Fibroblast of skin of right biceps (primary cell): ENCODE measurements around the gene C16orf92.
"Not testable (repeated sequence)": the region's sequence is repeated elsewhere in the genome, so short reads cannot be mapped to it uniquely, and the experiment has no call there.

ENCODE experiments used
- DNase-seq: peaks from one replicate; pipeline ENCODE4 v3.0.0-alpha.2; 2013

C16orf92 gene

GRCh38 chr16:30027588-30028437, 4.8 kb downstream of the C16orf92 start:
- no peak for DNase-seq

GRCh38 chr16:30028438-30029076, 5.6 kb downstream of the C16orf92 start:
- no peak for DNase-seq

- DNase-seq: no peak
Observed at GRCh38 chr16:30030011-30030685, 7.2 kb downstream of the C16orf92 start.

- no peak for DNase-seq
Observed at GRCh38 chr16:30030841-30031413, 7.9 kb downstream of the C16orf92 start, which contains the start of gene TLCD3B. TSS of gene TLCD3B (minus strand) at chr16:30031271. CDS start at chr16:30030527, 744 bp downstream.

GRCh38 chr16:30031477-30031918, 8.5 kb downstream of the C16orf92 start:
- DNase-seq: no peak

GRCh38 chr16:30032083-30032819, 9.3 kb downstream of the C16orf92 start:
- peak; percentile 64 for DNase-seq

- no peak for DNase-seq
Observed at GRCh38 chr16:30033270-30033669, 10.3 kb downstream of the C16orf92 start.

- no peak for DNase-seq
Observed at GRCh38 chr16:30040221-30040620, 17.2 kb downstream of the C16orf92 start.

- DNase-seq: not testable (repeated sequence)
Observed at GRCh38 chr16:30040690-30041089, 17.7 kb downstream of the C16orf92 start.

- peak; percentile 43 for DNase-seq
Observed at GRCh38 chr16:30041841-30042240, 18.8 kb downstream of the C16orf92 start.

GRCh38 chr16:30046178-30046577, 23.2 kb downstream of the C16orf92 start:
- no peak for DNase-seq

GRCh38 chr16:30046588-30046987, 23.6 kb downstream of the C16orf92 start:
- DNase-seq: no peak

- DNase-seq: no peak
Observed at GRCh38 chr16:30049871-30050270, 26.9 kb downstream of the C16orf92 start.

GRCh38 chr16:30051518-30051917, 28.5 kb downstream of the C16orf92 start:
- peak; percentile 84 for DNase-seq

GRCh38 chr16:30052671-30053372, 29.8 kb downstream of the C16orf92 start:
- peak; percentile 93 for DNase-seq

- DNase-seq: peak; percentile 73
Observed at GRCh38 chr16:30053376-30054015, 30.5 kb downstream of the C16orf92 start.

- no peak for DNase-seq
Observed at GRCh38 chr16:30054451-30054850, 31.5 kb downstream of the C16orf92 start.

GRCh38 chr16:30054959-30055553, 32.1 kb downstream of the C16orf92 start:
- no peak for DNase-seq

GRCh38 chr16:30060346-30060745, 37.3 kb downstream of the C16orf92 start:
- no peak for DNase-seq

- no peak for DNase-seq
Observed at GRCh38 chr16:30060836-30061554, 38.0 kb downstream of the C16orf92 start.
